Brain microvascular endothelial cell (primary cell): Measurements from ENCODE around the gene YWHAE.
"Not testable (repeated sequence)": the region's sequence is repeated elsewhere in the genome, so short reads cannot be mapped to it uniquely, and the experiment has no call there.

Source experiments
- DNase-seq: peaks from one replicate; pipeline ENCODE4 v3.0.0-alpha.2; 2020
- H3K27ac ChIP-seq: fragments of 250-450 bp; sonication (Bioruptor Pico); 2 replicates; pipeline ENCODE4 v1.5.1; 2020; ENCODE audit warnings: mild to moderate bottlenecking, moderate library complexity
- H3K27me3 ChIP-seq: fragments of 250-450 bp; sonication (Bioruptor Pico); replicated peaks from 2 replicates; pipeline ENCODE4 v1.5.1; 2020; ENCODE audit warnings: mild to moderate bottlenecking
- H3K36me3 ChIP-seq: fragments of 250-450 bp; sonication (Bioruptor Pico); replicated peaks from 2 replicates; pipeline ENCODE4 v1.5.1; 2020; ENCODE audit warnings: mild to moderate bottlenecking
- H3K4me3 ChIP-seq: 2 replicates; pipeline ENCODE4 v1.5.1; 2011; ENCODE audit warnings: low read depth, mild to moderate bottlenecking, control low read depth, low read length, moderate library complexity
- in situ Hi-C: cut with HindIII; loops from 2 replicates; pipeline ENCODE4 v1.10.0; 2017; ENCODE audit warnings: low sequenced_read_pairs, low pct_ligation_motif_present
- TF ChIP-seq, protein P1 (sequence below): IDR thresholded peaks from 2 replicates; pipeline ENCODE4 v1.5.1; 2011; ENCODE audit warnings: low read depth, mild to moderate bottlenecking, moderate library complexity, low read length, control low read depth, inconsistent platforms; ENCODE audit errors: missing control alignments

The YWHAE gene

DNA sequence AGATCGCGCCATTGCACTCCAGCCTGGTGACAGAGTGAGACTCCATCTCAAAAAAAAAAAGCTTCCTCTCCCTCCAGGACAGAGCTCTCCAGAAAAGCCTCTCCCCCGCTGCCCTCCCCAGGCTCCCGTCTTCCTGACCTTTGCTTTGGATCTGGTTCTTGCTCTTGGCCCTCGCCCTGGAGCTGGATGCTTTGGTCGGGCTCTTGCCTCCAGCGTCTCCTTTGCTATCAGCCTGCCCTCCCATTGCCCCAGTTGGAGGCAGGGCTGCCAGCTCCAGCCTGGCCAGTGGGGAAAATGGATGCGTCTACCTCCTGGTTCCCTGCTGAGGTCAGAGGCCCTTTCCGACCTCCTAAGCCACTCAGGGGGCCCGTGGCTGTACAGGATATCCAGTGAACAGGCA, 84.6 kb downstream of the YWHAE start:
- DNase-seq = no peak
- Histone ChIP-seq H3K36me3 (no peaks in the 10 kb centered on the region), H3K27me3 (peaks cover 10% of the 10 kb centered on the region), H3K4me3 (no peak overlapping the region), H3K27ac (no peak overlapping the region)
- in situ Hi-C loops = no loop called here
- TF ChIP-seq, protein P1, sequence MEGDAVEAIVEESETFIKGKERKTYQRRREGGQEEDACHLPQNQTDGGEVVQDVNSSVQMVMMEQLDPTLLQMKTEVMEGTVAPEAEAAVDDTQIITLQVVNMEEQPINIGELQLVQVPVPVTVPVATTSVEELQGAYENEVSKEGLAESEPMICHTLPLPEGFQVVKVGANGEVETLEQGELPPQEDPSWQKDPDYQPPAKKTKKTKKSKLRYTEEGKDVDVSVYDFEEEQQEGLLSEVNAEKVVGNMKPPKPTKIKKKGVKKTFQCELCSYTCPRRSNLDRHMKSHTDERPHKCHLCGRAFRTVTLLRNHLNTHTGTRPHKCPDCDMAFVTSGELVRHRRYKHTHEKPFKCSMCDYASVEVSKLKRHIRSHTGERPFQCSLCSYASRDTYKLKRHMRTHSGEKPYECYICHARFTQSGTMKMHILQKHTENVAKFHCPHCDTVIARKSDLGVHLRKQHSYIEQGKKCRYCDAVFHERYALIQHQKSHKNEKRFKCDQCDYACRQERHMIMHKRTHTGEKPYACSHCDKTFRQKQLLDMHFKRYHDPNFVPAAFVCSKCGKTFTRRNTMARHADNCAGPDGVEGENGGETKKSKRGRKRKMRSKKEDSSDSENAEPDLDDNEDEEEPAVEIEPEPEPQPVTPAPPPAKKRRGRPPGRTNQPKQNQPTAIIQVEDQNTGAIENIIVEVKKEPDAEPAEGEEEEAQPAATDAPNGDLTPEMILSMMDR = no peak

DNA sequence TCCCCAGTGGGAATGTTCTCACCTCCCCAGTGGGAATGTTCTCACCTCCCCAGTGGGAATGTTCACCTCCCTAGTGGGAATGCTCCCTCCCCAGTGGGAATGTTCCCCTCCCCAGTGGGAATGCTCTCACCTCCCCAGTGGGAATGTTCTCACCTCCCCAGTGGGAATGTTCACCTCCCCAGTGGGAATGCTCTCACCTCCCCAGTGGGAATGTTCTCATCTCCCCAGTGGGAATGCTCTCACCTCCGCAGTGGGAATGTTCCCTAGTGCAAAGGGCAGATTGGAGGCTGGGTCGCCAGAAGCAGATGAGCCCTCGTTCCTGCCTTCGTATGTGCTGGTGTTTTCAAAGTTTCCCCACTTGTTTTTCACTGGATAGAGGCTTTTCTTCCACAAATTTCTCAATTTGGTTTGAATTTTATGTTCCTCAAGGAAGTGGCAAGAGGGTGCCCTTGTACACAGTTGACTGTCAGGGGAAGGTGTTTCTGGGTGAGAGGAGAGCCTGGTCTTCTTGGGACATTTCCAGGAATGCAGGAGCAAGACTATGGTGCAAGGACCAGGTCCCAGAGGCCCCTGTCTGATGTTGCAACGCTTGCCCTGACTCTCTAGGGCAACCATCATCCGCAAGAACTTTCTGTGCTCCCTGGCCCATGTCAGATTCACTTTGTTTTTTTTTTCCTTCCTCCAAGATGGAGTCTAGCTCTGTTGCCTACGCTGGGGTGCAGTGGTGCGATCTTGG, 86.6 kb downstream of the YWHAE start:
- no peak for DNase-seq
- Histone ChIP-seq H3K36me3 (no peaks in the 10 kb centered on the region), H3K27ac (no peak overlapping the region), H3K27me3 (peaks cover 10% of the 10 kb centered on the region), H3K4me3 (no peak overlapping the region)
- TF ChIP-seq, protein P1 = no peak
- in situ Hi-C loops = no loop called here

DNA sequence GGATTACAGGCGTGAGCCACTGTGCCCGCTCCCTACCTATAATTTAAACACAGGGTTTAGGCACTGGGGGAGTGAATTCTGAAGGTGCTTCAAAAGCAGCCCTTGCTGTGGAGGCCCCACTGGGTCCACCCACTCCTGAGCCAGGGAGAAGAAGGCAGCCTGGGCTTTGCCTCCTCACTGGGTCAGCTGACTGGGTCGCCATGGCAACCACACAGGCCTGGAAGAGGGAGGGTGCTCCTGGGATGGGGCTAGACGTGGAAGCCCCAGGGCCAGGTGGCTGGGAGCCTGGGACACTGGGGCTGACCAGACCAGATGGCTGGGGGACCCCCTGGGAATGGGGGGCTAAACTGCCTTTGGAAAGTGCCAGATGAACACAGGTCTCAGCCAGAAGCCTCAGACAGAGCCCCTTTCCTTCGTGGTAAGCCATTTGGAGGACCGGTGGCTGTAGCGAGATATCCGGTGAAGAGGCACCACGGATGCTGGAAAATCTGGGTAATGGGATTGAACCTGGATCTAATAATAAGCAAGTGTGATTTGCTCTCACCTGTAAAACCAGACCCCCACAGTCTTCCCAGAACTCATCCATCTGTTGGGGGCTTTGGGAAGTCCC, 87.7 kb downstream of the YWHAE start:
- Histone ChIP-seq H3K36me3 (no peaks in the 10 kb centered on the region), H3K27me3 (peaks cover 10% of the 10 kb centered on the region), H3K27ac (no peak overlapping the region), H3K4me3 (no peak overlapping the region)
- in situ Hi-C loops = no loop called here
- TF ChIP-seq, protein P1 = no peak
- no peak for DNase-seq

DNA sequence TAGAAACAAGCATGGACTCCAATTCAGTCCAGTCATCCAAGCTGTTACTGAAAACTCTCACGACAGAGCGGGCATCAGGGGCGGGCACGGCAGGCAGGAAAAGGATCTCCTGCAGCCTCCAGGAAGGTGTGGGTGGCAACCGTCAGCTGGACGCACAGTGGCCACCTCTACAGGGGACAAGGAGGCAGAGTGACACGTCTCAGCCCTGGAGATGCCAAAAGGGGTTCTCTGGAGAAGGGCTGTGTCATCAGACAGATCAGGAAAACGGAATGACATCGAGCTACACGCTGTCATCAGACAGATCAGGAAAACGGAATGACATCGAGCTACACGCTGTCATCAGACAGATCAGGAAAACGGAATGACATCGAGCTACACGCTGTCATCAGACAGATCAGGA, 92.2 kb downstream of the YWHAE start:
- H3K27me3 ChIP-seq, H3K36me3 ChIP-seq, H3K27ac ChIP-seq, H3K4me3 ChIP-seq, DNase-seq, in situ Hi-C loops: not testable (repeated sequence)

DNA sequence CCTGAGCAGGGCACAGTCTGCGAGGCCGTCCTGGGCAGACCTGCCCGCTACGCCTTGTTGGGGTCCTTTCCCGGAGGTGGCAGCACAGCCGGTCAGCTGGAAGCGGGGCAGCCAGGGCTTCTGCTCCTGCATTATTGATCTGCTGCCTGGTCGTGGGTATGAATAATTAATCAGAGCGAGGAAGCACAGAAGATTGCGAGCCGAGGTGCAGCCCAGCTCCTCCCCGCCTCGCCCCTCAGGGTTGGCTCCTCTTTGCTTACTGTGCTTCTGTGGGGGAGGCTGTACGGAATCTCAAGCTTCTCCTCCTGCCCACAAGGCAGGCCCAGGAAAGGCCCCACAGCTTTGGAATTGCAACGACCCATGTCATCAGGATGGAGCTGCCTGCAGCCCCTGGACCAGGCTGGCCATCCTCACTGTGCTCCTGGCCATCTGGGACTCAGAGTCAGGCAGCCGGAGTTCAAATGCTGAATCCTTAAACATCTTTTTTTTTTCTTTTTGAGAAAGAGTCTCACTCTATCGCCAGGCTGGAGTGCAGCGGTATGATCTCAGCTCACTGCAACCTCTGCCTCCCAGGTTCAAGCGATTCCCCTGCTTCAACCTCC, 95.0 kb downstream of the YWHAE start:
- DNase-seq = no peak
- Histone ChIP-seq H3K27ac (no peak overlapping the region), H3K36me3 (no peaks in the 10 kb centered on the region), H3K27me3 (peaks cover 1% of the 10 kb centered on the region), H3K4me3 (no peak overlapping the region)
- TF ChIP-seq, protein P1 = no peak
- in situ Hi-C loops = no loop called here

DNA sequence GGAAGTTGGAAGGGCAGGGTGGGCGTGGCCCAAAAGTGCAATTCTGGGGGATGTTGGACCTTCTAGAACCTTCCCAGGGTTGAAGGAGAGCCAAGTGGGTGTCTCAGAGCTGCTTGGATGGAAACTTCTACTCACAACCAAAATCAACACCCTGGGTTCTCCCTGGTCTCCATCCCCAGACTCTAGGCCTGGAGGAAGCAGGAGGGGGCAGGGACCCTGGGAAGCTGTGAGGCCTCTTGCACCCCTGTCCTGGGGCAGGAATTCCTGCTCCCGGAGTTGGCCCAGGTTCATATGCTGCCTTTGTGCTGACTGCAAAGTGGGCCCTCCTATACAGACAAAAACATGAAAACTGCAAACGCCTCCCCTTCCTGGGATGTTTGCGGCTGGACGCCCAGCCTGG, 95.5 kb downstream of the YWHAE start:
- DNase-seq = no peak
- Histone ChIP-seq H3K27me3 (peaks cover 7% of the 10 kb centered on the region), H3K27ac (no peak overlapping the region), H3K4me3 (no peak overlapping the region), H3K36me3 (no peaks in the 10 kb centered on the region)
- TF ChIP-seq, protein P1 = no peak
- in situ Hi-C loops = no loop called here
